HG02840 (cell line): Measurements from ENCODE around the gene C9orf152.

Source experiments
- ATAC-seq: cut with Tn5 transposase; IDR thresholded peaks from one replicate; pipeline ENCODE4 v1.9.1; 2021; ENCODE audit warnings: mild to moderate bottlenecking, moderate library complexity, moderate number of reproducible peaks; ENCODE audit not compliant: unreplicated experiment, low FRiP score

C9orf152 gene

GRCh38 chr9:110185806-110186205, 22.2 kb downstream of the C9orf152 start:
- ATAC-seq, result no peak

GRCh38 chr9:110183208-110184145, 24.5 kb downstream of the C9orf152 start:
- ATAC-seq, result peak; percentile 69

GRCh38 chr9:110180511-110181434, 27.2 kb downstream of the C9orf152 start:
- no peak for ATAC-seq

GRCh38 chr9:110179734-110180133, 28.2 kb downstream of the C9orf152 start:
- no peak for ATAC-seq

GRCh38 chr9:110178281-110178680, 29.7 kb downstream of the C9orf152 start:
- ATAC-seq, result no peak

GRCh38 chr9:110175275-110175968, 32.5 kb downstream of the C9orf152 start:
- ATAC-seq, result no peak

GRCh38 chr9:110173322-110173642, 34.7 kb downstream of the C9orf152 start:
- no peak for ATAC-seq

GRCh38 chr9:110170357-110171257, 37.4 kb downstream of the C9orf152 start:
- ATAC-seq, result no peak

GRCh38 chr9:110168486-110168885, 39.5 kb downstream of the C9orf152 start:
- ATAC-seq, result no peak

GRCh38 chr9:110161940-110162339, 46.0 kb downstream of the C9orf152 start:
- ATAC-seq, result no peak

GRCh38 chr9:110160685-110161084, 47.3 kb downstream of the C9orf152 start:
- no peak for ATAC-seq

GRCh38 chr9:110160123-110160522, 47.8 kb downstream of the C9orf152 start:
- no peak for ATAC-seq

GRCh38 chr9:110157823-110158664, 49.9 kb downstream of the C9orf152 start:
- no peak for ATAC-seq

GRCh38 chr9:110156902-110157301, 51.1 kb downstream of the C9orf152 start:
- ATAC-seq, result peak; percentile 77

- ATAC-seq, result no peak
Measured at GRCh38 chr9:110156416-110156815, 51.5 kb downstream of the C9orf152 start.

GRCh38 chr9:110155751-110156150, 52.2 kb downstream of the C9orf152 start:
- ATAC-seq, result no peak

GRCh38 chr9:110153431-110153830, 54.5 kb downstream of the C9orf152 start:
- ATAC-seq, result no peak

GRCh38 chr9:110152704-110153374, 55.1 kb downstream of the C9orf152 start:
- no peak for ATAC-seq
